Activated naive CD4-positive, alpha-beta T cell treated with anti-CD3 and anti-CD28 coated beads for 36 hours (primary cell): ENCODE measurements around the gene SIGLEC7. TPM values are rescaled to one million over a fixed set of nuclear protein-coding genes. Genes with fewer than 3 reads are reported as not detected.
A peak's percentile ranks its signal among the peaks of the same experiment; 100 is the strongest.

Experiments
- CTCF ChIA-PET: fragments of 350-600 bp; sonication (Branson Sonifier 250); formaldehyde crosslinking; loops from one replicate; lab custom pipeline; 2021; ENCODE audit warnings: antibody characterized with exemption; lab: Charles Lee
- DNase-seq: peaks from one replicate; pipeline ENCODE4 v3.0.0-alpha.2; 2020
- H3K27ac Mint-ChIP-seq: one replicate; pipeline ENCODE4 v1.8.0; 2021; ENCODE audit warnings: mild to moderate bottlenecking, mixed read lengths
- H3K27me3 Mint-ChIP-seq: one replicate; pipeline ENCODE4 v1.8.0; 2021; ENCODE audit warnings: low read depth, mixed read lengths
- H3K36me3 Mint-ChIP-seq: one replicate; pipeline ENCODE4 v1.8.0; 2021; ENCODE audit warnings: low read depth, mixed read lengths
- H3K4me1 Mint-ChIP-seq: one replicate; pipeline ENCODE4 v1.8.0; 2021; ENCODE audit warnings: low read depth, mixed read lengths
- H3K4me3 Mint-ChIP-seq: one replicate; pipeline ENCODE4 v1.8.0; 2021; ENCODE audit warnings: mild to moderate bottlenecking, moderate library complexity, mixed read lengths
- H3K9me3 Mint-ChIP-seq: one replicate; pipeline ENCODE4 v1.8.0; 2021; ENCODE audit warnings: mixed read lengths
- intact Hi-C: fragments of 100-400 bp; cut with micrococcal nuclease; formaldehyde crosslinking; loops from one replicate; pipeline ENCODE4 v1.15.1; 2023
- total RNA-seq, 2 experiments: library from RNA; stranded (reverse); gene quantifications; one replicate each; pipeline ENCODE4 v1.2.3, GENCODE V29; 2021

The SIGLEC7 gene
- total RNA-seq, 2 experiments from 2014 or later: not detected

DNA sequence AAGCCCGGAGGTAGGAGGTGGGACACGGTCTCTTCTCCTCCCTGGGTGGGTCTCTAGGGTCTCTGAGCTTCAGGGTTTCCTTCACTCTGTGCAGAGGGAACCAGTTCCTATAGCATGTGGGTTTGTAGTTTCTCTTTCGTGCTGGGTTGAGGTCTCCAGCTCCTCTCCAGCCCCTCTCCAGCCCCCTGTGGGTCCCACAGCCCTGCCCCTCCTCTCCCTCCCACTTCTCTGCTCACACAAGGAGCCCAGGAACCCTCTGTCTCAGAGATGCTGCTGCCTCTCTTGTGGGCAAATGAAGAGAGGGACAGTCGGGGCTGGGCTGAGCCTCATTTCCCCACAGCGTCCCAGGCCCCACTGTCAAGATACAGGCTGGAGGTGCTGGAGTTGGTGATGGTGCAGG, 1.4 kb downstream of the SIGLEC7 start:
- H3K27me3 Mint-ChIP-seq: no peaks in the 10 kb centered on the region
- H3K4me1 Mint-ChIP-seq: peaks cover 3% of the 10 kb centered on the region
- H3K27ac Mint-ChIP-seq: no peak overlapping the region
- no peaks in the 10 kb centered on the region for H3K9me3 Mint-ChIP-seq
- no peak for DNase-seq
- CTCF ChIA-PET: no interaction called here
- intact Hi-C loops: no loop called here
- H3K4me3 Mint-ChIP-seq: no peak overlapping the region
- no peaks in the 10 kb centered on the region for H3K36me3 Mint-ChIP-seq

DNA sequence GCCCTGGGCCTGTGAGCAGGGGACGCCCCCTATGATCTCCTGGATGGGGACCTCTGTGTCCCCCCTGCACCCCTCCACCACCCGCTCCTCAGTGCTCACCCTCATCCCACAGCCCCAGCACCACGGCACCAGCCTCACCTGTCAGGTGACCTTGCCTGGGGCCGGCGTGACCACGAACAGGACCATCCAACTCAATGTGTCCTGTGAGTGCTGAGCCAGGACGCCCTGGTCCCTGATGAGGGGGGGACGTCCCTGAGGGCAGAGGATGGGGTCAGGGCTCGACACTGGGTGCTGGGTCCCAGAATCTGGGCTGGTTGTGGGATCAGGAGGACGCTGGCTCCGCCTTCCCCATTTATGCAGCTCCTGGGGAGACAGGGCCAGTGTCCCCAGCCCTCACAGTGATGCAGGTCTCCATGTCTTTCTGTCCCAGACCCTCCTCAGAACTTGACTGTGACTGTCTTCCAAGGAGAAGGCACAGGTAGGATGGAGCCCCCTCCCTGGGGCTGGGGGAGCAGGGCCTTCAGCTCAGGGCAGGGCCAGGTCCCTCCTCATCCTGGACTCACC, 2.5 kb downstream of the SIGLEC7 start:
- no peak overlapping the region for H3K4me3 Mint-ChIP-seq
- H3K27me3 Mint-ChIP-seq: no peaks in the 10 kb centered on the region
- peaks cover 3% of the 10 kb centered on the region for H3K4me1 Mint-ChIP-seq
- H3K36me3 Mint-ChIP-seq: no peaks in the 10 kb centered on the region
- no peaks in the 10 kb centered on the region for H3K9me3 Mint-ChIP-seq
- no peak for DNase-seq
- intact Hi-C loops: no loop called here
- CTCF ChIA-PET: interaction anchor here (1.0 kb wide), 1 partner anchor 13 kb away, joined by 3 read pairs; no protein-coding TSS in a partner anchor
- H3K27ac Mint-ChIP-seq: no peak overlapping the region

DNA sequence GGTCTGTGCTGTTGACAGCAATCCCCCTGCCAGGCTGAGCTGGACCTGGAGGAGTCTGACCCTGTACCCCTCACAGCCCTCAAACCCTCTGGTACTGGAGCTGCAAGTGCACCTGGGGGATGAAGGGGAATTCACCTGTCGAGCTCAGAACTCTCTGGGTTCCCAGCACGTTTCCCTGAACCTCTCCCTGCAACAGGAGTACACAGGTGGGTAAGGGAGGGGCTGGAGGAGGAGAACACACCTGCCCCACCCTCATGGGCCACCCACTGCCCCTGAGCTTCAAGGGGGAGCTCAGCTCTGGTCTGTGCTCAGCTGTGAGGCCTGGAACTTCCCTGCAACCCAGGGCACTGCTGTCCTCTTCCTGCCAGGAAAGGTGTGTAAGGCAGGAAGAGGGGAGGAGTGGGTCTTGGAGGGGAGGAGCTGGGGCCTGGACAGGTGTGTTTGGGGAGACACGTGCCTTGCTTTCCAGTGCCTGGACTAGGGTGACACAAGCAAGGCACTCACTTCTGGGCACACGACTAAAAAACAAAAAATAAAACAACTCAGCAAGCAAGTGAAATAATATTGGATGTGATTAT, 3.9 kb downstream of the SIGLEC7 start:
- DNase-seq: no peak
- Mint-ChIP-seq H3K4me3 (no peak overlapping the region), H3K27ac (no peak overlapping the region)

DNA sequence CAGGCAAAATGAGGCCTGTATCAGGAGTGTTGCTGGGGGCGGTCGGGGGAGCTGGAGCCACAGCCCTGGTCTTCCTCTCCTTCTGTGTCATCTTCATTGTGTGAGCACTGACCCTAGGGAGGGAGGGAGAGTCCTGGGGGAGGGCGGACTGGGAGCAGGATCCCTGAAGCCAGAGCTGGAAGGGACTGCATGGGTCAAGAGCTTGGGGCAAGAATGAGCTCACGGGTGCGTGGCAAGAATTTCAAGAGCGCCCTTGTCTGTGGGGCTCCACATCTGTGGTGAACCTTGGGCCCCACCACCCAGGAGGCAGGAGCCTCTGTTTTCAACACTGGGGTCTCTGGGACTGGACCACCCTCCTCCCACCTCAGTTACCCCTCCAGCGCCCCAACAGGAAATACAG, 4.7 kb downstream of the SIGLEC7 start:
- DNase-seq: no peak
- intact Hi-C loops: no loop called here
- no peaks in the 10 kb centered on the region for H3K36me3 Mint-ChIP-seq
- no peaks in the 10 kb centered on the region for H3K9me3 Mint-ChIP-seq
- H3K4me1 Mint-ChIP-seq: peaks cover 3% of the 10 kb centered on the region
- CTCF ChIA-PET: interaction anchor here (1.5 to 2.0 kb wide), 2 partner anchors 10 to 12 kb away, joined by 6 to 7 read pairs; no protein-coding TSS in a partner anchor
- no peak overlapping the region for H3K27ac Mint-ChIP-seq
- no peak overlapping the region for H3K4me3 Mint-ChIP-seq
- H3K27me3 Mint-ChIP-seq: no peaks in the 10 kb centered on the region

More for the DNA sequence above, 3.9 kb downstream of the SIGLEC7 start:
- H3K27me3 Mint-ChIP-seq: no peaks in the 10 kb centered on the region
- peaks cover 3% of the 10 kb centered on the region for H3K4me1 Mint-ChIP-seq
- intact Hi-C loops: no loop called here
- no peaks in the 10 kb centered on the region for H3K9me3 Mint-ChIP-seq
- CTCF ChIA-PET: interaction anchor here (1.5 to 2.0 kb wide), 2 partner anchors 10 to 13 kb away, joined by 4 to 7 read pairs; no protein-coding TSS in a partner anchor
- H3K36me3 Mint-ChIP-seq: no peaks in the 10 kb centered on the region

DNA sequence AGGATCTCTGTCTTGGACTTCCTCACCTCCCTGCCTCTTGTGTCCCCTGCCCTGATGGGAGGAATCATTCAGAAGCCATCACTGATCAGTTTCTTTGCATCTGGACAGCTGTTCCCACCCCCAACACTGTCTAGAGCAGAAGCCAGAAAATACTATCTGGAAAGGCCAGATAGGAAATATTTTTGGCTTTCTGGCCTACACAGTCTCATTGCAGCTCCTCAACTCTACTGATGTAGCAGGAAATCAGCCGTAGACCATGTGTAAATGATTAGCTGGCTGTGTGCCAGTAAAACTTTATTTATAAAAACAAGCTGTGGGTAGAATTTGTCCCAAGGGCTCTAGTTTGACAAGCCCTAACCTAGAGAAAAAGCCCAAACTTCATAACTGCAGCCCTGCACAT, 5.6 kb downstream of the SIGLEC7 start:
- Mint-ChIP-seq H3K36me3 (no peaks in the 10 kb centered on the region), H3K4me3 (no peak overlapping the region), H3K4me1 (peaks cover 3% of the 10 kb centered on the region), H3K9me3 (no peaks in the 10 kb centered on the region), H3K27ac (no peak overlapping the region), H3K27me3 (no peaks in the 10 kb centered on the region)
- CTCF ChIA-PET: interaction anchor here (1.2 to 2.0 kb wide), 3 partner anchors 9 to 11 kb away, joined by 3 to 7 read pairs (median 6); no protein-coding TSS in a partner anchor
- intact Hi-C loops: no loop called here
- no peak for DNase-seq

DNA sequence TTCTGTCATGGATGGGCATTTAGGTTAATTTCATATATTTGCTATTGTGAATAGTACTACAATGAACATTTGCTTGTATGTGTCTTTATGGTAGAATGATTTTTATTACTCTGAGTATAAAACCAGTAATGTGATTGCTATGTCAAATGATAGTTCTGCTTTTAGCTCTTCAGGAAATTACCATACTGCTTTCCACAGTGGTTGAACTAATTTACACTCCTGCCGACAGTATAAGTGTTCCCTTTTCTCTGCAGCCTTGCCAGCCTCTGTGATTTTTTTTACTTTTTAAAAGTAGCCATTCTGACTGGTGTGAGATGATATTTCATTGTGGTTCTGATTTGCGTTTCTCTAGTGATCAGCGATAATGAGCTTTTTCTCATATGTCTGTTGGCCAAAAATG, 6.5 kb downstream of the SIGLEC7 start:
- Mint-ChIP-seq H3K4me1 (peaks cover 3% of the 10 kb centered on the region), H3K4me3 (no peak overlapping the region), H3K9me3 (no peaks in the 10 kb centered on the region), H3K36me3 (no peaks in the 10 kb centered on the region), H3K27ac (no peak overlapping the region), H3K27me3 (no peaks in the 10 kb centered on the region)
- DNase-seq: no peak
- intact Hi-C loops: no loop called here
- CTCF ChIA-PET: interaction anchor here (1.2 to 2.0 kb wide), 2 partner anchors 8 to 10 kb away, joined by 3 to 11 read pairs; no protein-coding TSS in a partner anchor

DNA sequence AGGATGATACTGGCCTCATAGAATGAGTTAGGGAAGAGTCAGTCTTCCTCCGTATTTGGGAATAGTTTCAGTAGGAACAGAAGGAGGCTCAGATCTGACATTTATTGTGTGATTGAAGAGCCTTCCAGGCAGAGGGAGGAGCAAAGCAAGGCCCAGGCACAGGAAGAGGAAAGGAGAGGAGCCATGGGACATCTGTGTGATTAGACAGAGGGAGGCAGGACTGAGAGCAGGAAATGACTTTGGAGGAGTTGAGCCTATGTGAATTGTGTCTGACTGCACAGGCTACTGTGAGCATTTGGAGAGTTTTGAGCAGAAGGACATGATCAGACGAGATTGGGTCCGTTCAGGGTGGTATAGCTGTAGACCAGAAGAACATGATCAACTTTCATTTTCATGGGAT, 8.5 kb downstream of the SIGLEC7 start:
- intact Hi-C loops: loop anchor here (10.0 kb wide), 1 partner anchor 294 kb away; no protein-coding TSS in a partner anchor
- DNase-seq: no peak
- Mint-ChIP-seq H3K27ac (no peak overlapping the region), H3K4me1 (peaks cover 3% of the 10 kb centered on the region), H3K36me3 (no peaks in the 10 kb centered on the region), H3K4me3 (no peak overlapping the region), H3K9me3 (no peaks in the 10 kb centered on the region), H3K27me3 (no peaks in the 10 kb centered on the region)
- CTCF ChIA-PET: no interaction called here

DNA sequence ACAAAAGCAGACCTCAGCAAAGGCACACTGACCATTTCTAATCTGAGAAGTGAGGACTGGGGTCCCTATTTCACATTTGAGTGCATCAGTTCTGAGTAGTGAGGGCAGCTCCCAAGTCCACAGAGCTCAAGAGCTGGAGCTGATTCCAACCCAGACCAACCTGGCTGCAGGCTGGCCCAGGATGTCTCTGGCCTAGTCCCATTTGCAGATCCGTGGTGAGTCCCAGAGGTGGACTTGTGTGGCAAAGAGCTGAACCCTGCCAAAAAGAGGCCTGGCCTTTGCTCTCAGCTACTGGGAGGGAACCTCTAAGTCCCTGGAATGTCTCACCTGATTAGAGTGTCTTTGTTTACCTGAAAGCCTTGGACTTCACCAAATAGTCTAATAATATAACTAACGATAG, 14.6 kb downstream of the SIGLEC7 start:
- H3K4me3 Mint-ChIP-seq: no peak overlapping the region
- H3K4me1 Mint-ChIP-seq: peaks cover 6% of the 10 kb centered on the region
- CTCF ChIA-PET: interaction anchor here (0.6 to 1.9 kb wide), 8 partner anchors 8 to 171 kb away, joined by 3 to 5 read pairs (median 3); partner anchors contain the start of gene SIGLEC9
- no peaks in the 10 kb centered on the region for H3K27me3 Mint-ChIP-seq
- no peaks in the 10 kb centered on the region for H3K36me3 Mint-ChIP-seq
- H3K27ac Mint-ChIP-seq: no peak overlapping the region
- DNase-seq: no peak
- H3K9me3 Mint-ChIP-seq: no peaks in the 10 kb centered on the region
- intact Hi-C loops: loop anchor here (10.0 kb wide), 1 partner anchor 288 kb away; no protein-coding TSS in a partner anchor

DNA sequence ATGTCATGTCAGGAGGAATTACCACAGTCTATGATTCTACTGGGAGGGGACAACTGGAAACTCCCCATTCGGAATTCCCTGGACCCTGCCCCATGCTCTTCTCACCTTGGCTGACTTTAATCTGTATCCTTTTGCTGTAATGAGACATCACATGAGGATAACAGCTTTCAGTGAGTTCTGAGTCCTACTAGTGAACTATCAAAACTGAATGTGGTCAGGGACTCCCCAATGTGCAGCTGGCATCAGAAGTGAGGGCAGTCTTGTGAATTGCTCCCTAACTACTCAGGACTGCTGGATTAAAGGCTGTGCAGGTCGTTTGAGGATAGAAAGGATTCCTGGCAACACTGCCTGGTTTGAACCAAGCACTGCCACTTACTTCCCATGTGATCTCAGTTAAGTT, 15.2 kb downstream of the SIGLEC7 start:
- H3K4me3 Mint-ChIP-seq: no peak overlapping the region
- H3K27me3 Mint-ChIP-seq: no peaks in the 10 kb centered on the region
- no peaks in the 10 kb centered on the region for H3K9me3 Mint-ChIP-seq
- peaks cover 6% of the 10 kb centered on the region for H3K4me1 Mint-ChIP-seq
- intact Hi-C loops: loop anchor here (10.0 kb wide), 1 partner anchor 288 kb away; no protein-coding TSS in a partner anchor
- no peaks in the 10 kb centered on the region for H3K36me3 Mint-ChIP-seq
- DNase-seq: peak; percentile 28
- CTCF ChIA-PET: interaction anchor here (0.6 to 3.8 kb wide), 9 partner anchors 8 to 103 kb away, joined by 3 to 20 read pairs (median 5); no protein-coding TSS in a partner anchor
- no peak overlapping the region for H3K27ac Mint-ChIP-seq

DNA sequence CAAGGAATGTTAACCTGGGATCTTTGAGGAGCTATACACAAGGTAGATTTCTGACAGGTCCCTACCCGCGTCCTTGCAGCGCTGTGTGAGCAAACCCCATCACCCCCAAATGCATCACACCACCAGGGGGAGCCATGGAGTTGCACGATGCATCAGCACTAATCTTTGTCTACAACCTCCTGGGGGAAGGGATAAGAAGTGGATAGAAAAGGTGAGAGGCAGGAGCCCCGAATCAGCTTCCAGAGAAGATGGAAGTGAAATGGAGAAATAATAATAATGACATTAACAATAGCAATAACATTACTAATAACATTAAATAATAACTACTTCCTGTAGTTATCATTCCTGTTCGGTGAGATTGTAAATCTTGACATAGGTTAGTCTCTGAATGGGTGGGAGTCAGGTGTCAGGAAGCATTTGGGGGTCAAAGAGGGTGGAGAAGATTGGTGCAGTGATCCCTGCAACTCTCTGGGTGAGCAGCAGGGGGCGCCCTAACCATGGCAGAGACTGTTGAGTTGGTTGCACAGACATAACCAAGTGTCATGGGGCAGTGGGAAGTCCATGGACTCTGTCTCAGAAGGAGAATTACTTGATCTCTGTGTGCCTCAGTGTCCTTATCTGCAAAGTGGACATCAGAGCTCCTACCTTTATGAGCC, 16.5 kb downstream of the SIGLEC7 start:
- H3K9me3 Mint-ChIP-seq: no peaks in the 10 kb centered on the region
- no peak overlapping the region for H3K4me3 Mint-ChIP-seq
- intact Hi-C loops: loop anchor here (1.0 to 10.0 kb wide), 6 partner anchors 11 to 499 kb away; no protein-coding TSS in a partner anchor
- H3K36me3 Mint-ChIP-seq: no peaks in the 10 kb centered on the region
- CTCF ChIA-PET: interaction anchor here (0.6 to 3.8 kb wide), 19 partner anchors 9 to 266 kb away, joined by 3 to 20 read pairs (median 4); partner anchors contain the start of gene CTU1
- no peaks in the 10 kb centered on the region for H3K27me3 Mint-ChIP-seq
- peak; percentile 91 for DNase-seq
- no peak overlapping the region for H3K27ac Mint-ChIP-seq
- H3K4me1 Mint-ChIP-seq: peaks cover 6% of the 10 kb centered on the region

DNA sequence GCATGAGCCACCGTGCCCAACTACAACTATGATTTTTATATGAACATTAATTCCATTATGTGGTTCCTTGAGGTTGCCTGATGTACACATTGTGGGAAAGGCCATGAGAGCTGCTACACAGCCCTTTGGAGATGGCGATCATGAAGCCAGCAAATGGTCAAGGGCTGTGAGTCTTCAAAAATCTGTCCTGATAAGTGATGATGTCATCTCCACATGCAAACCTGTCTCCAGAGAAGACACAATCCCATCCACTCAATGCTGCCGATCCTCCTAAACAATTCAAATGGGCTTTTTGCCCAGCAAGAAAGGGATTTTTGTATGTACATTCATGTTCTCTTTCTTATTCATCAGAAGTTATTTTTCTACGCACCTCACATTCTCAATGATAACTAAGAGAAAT, 17.6 kb downstream of the SIGLEC7 start:
- Mint-ChIP-seq H3K36me3 (no peaks in the 10 kb centered on the region), H3K4me3 (no peak overlapping the region), H3K4me1 (peaks cover 6% of the 10 kb centered on the region), H3K27ac (no peak overlapping the region), H3K9me3 (no peaks in the 10 kb centered on the region), H3K27me3 (no peaks in the 10 kb centered on the region)
- CTCF ChIA-PET: interaction anchor here (0.6 to 3.8 kb wide), 6 partner anchors 12 to 1045 kb away, joined by 4 to 20 read pairs (median 5); no protein-coding TSS in a partner anchor
- intact Hi-C loops: loop anchor here (2.0 to 10.0 kb wide), 3 partner anchors 45 to 285 kb away; no protein-coding TSS in a partner anchor
- no peak for DNase-seq

DNA sequence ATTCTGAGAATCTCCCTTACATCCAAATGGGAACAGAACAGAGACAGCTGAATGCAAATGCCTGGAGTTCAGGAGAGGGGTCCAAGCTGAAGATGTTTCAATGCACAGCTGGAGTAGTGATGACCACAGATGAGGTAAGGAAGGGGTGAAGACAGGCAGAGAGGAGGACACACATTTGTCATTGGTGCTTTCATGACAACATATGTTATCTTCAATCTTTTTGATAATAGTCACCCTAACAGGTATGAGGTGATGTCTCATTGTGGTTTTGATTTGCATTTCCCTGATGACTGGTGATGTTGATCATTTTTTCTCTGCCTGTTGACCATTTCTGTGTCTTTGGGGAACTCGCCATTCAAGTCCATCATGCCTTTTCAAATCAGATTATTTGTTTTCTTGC, 19.2 kb downstream of the SIGLEC7 start:
- intact Hi-C loops: no loop called here
- H3K4me3 Mint-ChIP-seq: no peak overlapping the region
- no peaks in the 10 kb centered on the region for H3K9me3 Mint-ChIP-seq
- H3K27ac Mint-ChIP-seq: no peak overlapping the region
- DNase-seq: no peak
- CTCF ChIA-PET: no interaction called here
- no peaks in the 10 kb centered on the region for H3K27me3 Mint-ChIP-seq
- H3K4me1 Mint-ChIP-seq: peaks cover 6% of the 10 kb centered on the region
- no peaks in the 10 kb centered on the region for H3K36me3 Mint-ChIP-seq
